Activated CD4-positive, alpha-beta T cell treated with anti-CD3 and anti-CD28 coated beads, Interleukin-2, amount 50 U/mL, for 16 hours (primary cell): Measurements from ENCODE around the gene UBE4B.
"Not testable (repeated sequence)": the region's sequence is repeated elsewhere in the genome, so short reads cannot be mapped to it uniquely, and the experiment has no call there.

ENCODE experiments used
- DNase-seq: peaks from one replicate; pipeline ENCODE4 v3.0.0-alpha.2; 2020

The UBE4B gene

GRCh38 chr1:10045480-10046355, 13.0 kb downstream of the UBE4B start:
- DNase-seq = no peak

DNA sequence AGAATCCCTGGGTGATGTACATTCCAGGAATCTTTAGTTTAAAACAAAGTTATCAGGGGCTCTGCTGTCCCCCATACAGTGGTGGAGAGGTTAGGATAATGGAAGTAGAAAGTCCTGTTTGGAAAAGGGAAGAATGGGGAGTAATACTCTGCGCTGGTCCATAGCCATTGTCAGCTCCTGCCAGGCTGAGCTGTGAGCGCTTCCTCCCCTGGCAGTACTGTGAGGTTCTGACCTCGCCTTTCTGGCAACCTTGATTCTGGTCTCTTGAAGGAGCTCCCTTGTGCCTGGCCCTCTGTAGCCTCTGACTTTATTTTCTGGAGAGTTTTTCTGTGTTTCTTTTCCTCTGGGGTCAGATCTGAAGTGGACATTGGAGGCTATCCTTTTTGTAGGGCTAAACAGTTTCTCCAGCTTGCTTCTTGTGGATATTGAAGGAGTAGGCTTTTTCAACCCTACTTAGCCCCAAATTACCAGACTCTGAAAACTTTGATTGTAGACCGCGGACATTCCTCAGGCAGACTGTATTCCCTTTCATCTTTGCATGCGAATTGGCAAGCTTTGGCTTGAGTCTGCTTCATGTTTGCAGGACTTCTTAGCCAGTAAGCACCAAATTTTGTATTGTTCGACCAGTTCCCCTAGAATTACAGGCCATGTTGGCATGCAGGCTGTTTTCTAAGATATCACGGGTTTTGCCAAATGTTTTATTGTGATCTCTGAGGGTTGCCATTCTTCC, 13.8 kb downstream of the UBE4B start:
- no peak for DNase-seq

DNA sequence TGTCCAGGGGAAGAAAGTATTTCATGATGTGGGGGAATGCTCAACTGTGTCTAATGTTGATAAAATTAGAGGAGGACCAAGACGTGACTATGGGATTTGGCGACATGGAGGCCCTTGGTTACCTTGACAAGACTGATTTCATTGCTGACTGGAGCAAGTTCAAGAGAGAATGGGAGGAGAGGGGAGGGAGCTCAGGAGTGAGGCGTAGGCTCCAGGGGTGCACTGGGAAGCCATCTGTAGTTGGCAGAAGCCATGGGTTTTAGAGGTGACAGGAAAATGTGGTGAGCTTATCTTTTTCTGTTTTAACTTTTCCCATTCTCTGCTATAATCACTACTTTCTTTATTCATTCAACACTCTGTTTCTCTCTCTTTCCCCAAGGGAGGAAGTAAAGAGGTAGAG, 15.8 kb downstream of the UBE4B start:
- no peak for DNase-seq

DNA sequence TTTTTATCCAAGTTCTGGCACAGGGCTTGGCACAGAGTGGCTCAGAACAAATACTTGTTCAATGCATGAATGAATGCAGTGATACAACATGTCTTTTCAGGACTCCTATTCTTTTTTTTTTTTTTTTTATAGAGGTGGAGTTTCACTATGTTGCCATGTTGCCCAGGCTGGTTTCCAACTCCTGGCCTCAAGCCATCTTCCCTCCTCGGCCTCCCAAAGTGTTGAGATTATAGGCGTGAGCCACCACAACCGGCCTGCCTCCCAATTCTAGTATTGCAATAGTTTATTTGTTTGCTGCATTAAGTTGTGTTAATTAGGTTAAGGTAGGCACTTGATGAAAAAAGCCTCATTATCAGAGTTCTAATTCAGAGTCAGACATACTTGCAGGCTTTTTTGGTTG, 17.9 kb downstream of the UBE4B start:
- DNase-seq = no peak

- DNase-seq = no peak
Measured at GRCh38 chr1:10051656-10052055, 18.9 kb downstream of the UBE4B start.

- DNase-seq = no peak
Measured at GRCh38 chr1:10052347-10052746, 19.6 kb downstream of the UBE4B start.

DNA sequence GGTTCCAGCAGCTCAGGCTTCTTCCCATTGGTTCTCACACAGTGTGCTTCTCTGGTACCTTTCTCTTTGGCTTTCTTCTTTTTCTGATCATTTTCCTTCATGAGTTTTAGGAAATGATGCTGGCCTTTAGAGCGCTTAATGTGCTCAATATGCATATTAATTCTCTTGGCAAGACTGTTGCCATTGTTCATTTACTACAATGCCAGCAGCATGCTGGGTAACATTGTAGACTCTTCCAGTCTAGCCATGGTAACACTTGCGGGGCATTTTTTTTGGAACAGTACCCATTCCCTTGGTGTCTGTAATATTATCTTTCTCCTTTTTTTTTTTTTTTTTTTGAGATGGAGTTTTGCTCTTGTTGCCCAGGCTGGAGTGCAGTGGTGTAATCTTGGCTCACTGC, 21.7 kb downstream of the UBE4B start:
- no peak for DNase-seq

DNA sequence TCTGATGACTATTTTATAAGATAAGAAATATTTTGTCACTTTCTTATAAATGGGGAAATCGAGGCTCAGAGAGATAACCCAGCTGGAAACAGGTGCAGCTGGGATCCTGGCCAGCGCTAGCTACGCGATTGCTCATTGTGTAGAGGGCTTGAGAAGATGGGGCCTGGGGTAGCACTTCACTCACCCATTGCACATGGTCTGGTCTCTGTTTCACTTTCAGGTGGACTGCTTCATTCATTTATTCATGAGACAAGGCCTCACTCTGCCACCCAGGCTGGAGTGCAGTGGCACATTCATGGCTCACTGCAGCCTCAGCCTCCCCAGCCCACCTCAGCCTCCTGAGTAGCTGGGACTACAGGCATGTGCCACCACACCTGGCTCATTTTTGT, 23.8 kb downstream of the UBE4B start:
- no peak for DNase-seq

GRCh38 chr1:10057343-10057742, 24.6 kb downstream of the UBE4B start:
- no peak for DNase-seq

DNA sequence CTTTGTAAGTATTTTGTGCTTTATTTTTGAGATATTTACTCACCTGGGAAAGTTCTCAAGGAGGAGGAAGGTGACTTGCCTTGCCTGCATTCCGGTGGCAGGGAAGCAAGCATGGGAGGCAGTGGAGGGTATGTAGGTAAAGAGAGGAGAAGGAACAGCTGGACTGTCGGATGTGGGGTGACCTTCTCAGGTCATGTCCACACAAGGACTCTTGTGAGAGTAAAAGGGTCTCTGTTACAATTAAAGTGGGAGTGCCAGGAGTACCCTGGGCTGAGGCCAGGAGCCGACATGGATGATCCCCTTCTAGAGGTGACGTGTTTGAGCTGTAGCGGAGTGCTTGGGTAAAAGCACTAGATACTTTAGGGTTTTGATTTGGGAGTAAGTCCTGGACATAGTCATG, 25.0 kb downstream of the UBE4B start:
- no peak for DNase-seq

GRCh38 chr1:10059342-10059718, 26.6 kb downstream of the UBE4B start:
- DNase-seq = no peak

DNA sequence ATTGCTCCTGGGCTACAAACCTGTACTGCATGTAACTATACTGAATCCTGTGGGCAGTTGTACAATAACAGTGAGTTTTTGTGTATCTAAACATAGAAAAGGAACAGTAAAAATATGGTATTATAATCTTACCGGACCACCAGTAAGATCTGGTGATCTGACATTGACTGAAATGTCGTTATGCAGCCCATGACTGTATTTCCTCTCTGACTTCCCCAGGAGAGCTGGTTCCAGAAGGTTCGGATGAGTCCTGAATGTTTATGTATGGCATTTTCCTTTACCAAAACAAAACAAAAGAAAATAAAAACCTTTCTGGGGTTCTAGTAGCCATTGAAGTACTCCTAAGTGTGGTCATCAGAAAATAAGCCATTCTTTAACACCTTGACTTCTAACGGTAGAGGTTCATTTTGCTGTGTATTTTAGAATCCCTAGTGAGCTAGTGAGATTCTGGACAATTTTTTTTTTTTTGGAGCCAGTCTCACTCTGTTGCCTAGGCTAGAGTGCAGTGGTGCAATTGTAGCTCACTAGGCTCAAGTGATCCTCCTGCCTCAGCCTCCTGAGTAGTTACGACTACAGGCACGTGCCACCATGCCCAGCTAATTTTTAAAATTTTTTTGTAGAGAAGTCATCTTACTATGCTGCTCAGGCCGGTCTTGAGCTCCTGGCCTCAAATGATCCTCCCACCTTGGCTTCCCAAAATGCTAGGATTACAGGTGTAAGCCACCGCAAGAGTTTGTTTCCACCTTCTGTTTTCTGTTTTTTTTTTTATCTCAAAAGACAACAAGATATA, 27.7 kb downstream of the UBE4B start:
- no peak for DNase-seq

- no peak for DNase-seq
Measured at GRCh38 chr1:10061276-10061675, 28.5 kb downstream of the UBE4B start.

GRCh38 chr1:10063878-10064277, 31.1 kb downstream of the UBE4B start:
- no peak for DNase-seq

- no peak for DNase-seq
Measured at GRCh38 chr1:10064416-10065343, 31.9 kb downstream of the UBE4B start.

GRCh38 chr1:10065344-10065685, 32.6 kb downstream of the UBE4B start:
- DNase-seq = no peak

GRCh38 chr1:10065760-10066159, 33.0 kb downstream of the UBE4B start:
- DNase-seq = no peak

GRCh38 chr1:10068605-10069294, 36.0 kb downstream of the UBE4B start:
- DNase-seq = no peak

GRCh38 chr1:10070206-10070605, 37.4 kb downstream of the UBE4B start:
- DNase-seq = no peak

DNA sequence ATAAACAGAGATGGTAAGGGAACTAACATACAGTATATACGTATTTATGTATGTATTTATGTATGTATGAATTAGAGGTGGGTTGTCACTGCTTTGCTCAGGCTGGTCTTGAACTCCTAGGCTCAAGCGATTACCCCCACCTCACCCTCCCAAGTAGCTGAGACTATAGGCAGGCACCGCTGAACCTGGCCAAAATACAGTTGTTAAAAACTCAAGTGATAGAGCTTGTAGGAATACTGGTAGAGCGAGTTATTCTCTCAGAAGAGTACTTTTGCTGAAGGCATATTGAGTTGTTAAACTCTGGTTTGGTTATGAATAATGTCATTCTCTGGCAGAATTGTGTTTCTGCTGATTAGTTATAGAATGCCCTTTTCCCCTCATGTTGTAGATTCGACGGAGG, 38.9 kb downstream of the UBE4B start:
- DNase-seq = no peak

DNA sequence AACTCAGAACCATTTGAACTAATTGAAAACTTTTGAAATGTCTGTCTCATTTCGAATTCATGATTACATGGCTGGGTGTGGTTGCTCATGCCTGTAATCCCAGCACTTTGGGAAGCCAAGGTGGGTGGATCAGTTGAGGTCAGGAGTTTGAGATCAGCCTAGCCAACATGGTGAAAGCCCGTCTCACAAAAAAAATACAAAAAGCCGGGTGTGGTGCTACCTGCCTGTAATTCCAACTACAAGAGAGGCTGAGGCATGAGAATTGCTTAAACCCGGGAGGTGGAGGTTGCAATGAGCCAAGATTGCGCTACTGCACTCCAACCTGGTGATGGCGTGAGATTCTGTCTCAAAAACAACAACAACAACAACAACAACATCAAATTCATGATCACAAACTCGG, 40.6 kb downstream of the UBE4B start:
- DNase-seq = not testable (repeated sequence)
